Measurements from ENCODE around the gene H6PD.
"Not testable (repeated sequence)": the region's sequence is repeated elsewhere in the genome, so short reads cannot be mapped to it uniquely, and the experiment has no call there.

H6PD gene

GRCh38 chr1:9281071-9281827 is 46.7 kb downstream of the H6PD start:
- DNase-seq, result no peak

GRCh38 chr1:9281908-9282695 is 47.5 kb downstream of the H6PD start:
- DNase-seq, result no peak

- no peak for DNase-seq
Measured at GRCh38 chr1:9282696-9282955, 48.1 kb downstream of the H6PD start.

GRCh38 chr1:9284061-9284460 is 49.5 kb downstream of the H6PD start:
- DNase-seq, result no peak

- DNase-seq, result no peak
Measured at GRCh38 chr1:9286556-9286955, 52.0 kb downstream of the H6PD start.

GRCh38 chr1:9289090-9289534 is 54.5 kb downstream of the H6PD start:
- DNase-seq, result peak; percentile 94

GRCh38 chr1:9289711-9290485 is 55.3 kb downstream of the H6PD start:
- DNase-seq, result no peak

GRCh38 chr1:9291914-9292360 is 57.4 kb downstream of the H6PD start:
- DNase-seq, result no peak

GRCh38 chr1:9292361-9293240 is 58.0 kb downstream of the H6PD start, which contains the start of gene SPSB1:
TSS of gene SPSB1 (plus strand) at chr1:9292894. CDS start at chr1:9355892, 62,998 bp downstream.
- peak; percentile 87 for DNase-seq

GRCh38 chr1:9293241-9293532 is 58.6 kb downstream of the H6PD start:
- DNase-seq, result no peak

- peak; percentile 80 for DNase-seq
Measured at GRCh38 chr1:9293533-9294404, 59.2 kb downstream of the H6PD start.

- DNase-seq, result peak; percentile 74
Measured at GRCh38 chr1:9294405-9294773, 59.8 kb downstream of the H6PD start.

- DNase-seq, result no peak
Measured at GRCh38 chr1:9294910-9295636, 60.5 kb downstream of the H6PD start.

GRCh38 chr1:9295884-9296283 is 61.3 kb downstream of the H6PD start:
- DNase-seq, result no peak

GRCh38 chr1:9296850-9297249 is 62.3 kb downstream of the H6PD start:
- DNase-seq, result no peak

GRCh38 chr1:9297831-9298230 is 63.3 kb downstream of the H6PD start:
- no peak for DNase-seq

- no peak for DNase-seq
Measured at GRCh38 chr1:9298282-9298681, 63.7 kb downstream of the H6PD start.

- not testable (repeated sequence) for DNase-seq
Measured at GRCh38 chr1:9299571-9300541, 65.3 kb downstream of the H6PD start.

GRCh38 chr1:9300573-9300972 is 66.0 kb downstream of the H6PD start:
- DNase-seq, result no peak

All from activated effector memory CD4-positive, alpha-beta T cell treated with anti-CD3 and anti-CD28 coated beads, Interleukin-2, amount 50 U/mL, for 16 hours (primary cell).